ENCODE data around the gene RBM45.
"Not testable (repeated sequence)": the region's sequence is repeated elsewhere in the genome, so short reads cannot be mapped to it uniquely, and the experiment has no call there.

RBM45 gene

GRCh38 chr2:178143481-178143880 lies 31.2 kb downstream of the RBM45 start:
- no peak for DNase-seq (ENCODE audit: low read depth)
- no peak for TF ChIP-seq CTCF (IDR thresholded peaks at IDR 0.05; ENCODE audit: low read depth, low read length, missing control alignments)
- H3K4me3 ChIP-seq (ENCODE audit: low read depth, low read length) = no peak overlapping the region

GRCh38 chr2:178152033-178152432 lies 39.8 kb downstream of the RBM45 start:
- DNase-seq (ENCODE audit: low read depth) = no peak
- no peak overlapping the region for H3K4me3 ChIP-seq (ENCODE audit: low read depth, low read length)
- TF ChIP-seq CTCF (IDR thresholded peaks at IDR 0.05; ENCODE audit: low read depth, low read length, missing control alignments) = no peak

GRCh38 chr2:178152542-178152941 lies 40.3 kb downstream of the RBM45 start:
- no peak for DNase-seq (ENCODE audit: low read depth)
- TF ChIP-seq CTCF (IDR thresholded peaks at IDR 0.05; ENCODE audit: low read depth, low read length, missing control alignments) = no peak
- no peak overlapping the region for H3K4me3 ChIP-seq (ENCODE audit: low read depth, low read length)

- no peak overlapping the region for H3K4me3 ChIP-seq (ENCODE audit: low read depth, low read length)
- no peak for TF ChIP-seq CTCF (IDR thresholded peaks at IDR 0.05; ENCODE audit: low read depth, low read length, missing control alignments)
- no peak for DNase-seq (ENCODE audit: low read depth)
Measured at GRCh38 chr2:178152977-178153376, 40.7 kb downstream of the RBM45 start.

GRCh38 chr2:178153878-178154277 lies 41.6 kb downstream of the RBM45 start:
- H3K4me3 ChIP-seq (ENCODE audit: low read depth, low read length); DNase-seq (ENCODE audit: low read depth): not testable (repeated sequence)

GRCh38 chr2:178155524-178155923 lies 43.3 kb downstream of the RBM45 start:
- no peak for DNase-seq (ENCODE audit: low read depth)
- no peak for TF ChIP-seq CTCF (IDR thresholded peaks at IDR 0.05; ENCODE audit: low read depth, low read length, missing control alignments)
- no peak overlapping the region for H3K4me3 ChIP-seq (ENCODE audit: low read depth, low read length)

- no peak overlapping the region for H3K4me3 ChIP-seq (ENCODE audit: low read depth, low read length)
- no peak for DNase-seq (ENCODE audit: low read depth)
- no peak for TF ChIP-seq CTCF (IDR thresholded peaks at IDR 0.05; ENCODE audit: low read depth, low read length, missing control alignments)
Measured at GRCh38 chr2:178157574-178157973, 45.3 kb downstream of the RBM45 start.

- no peak for DNase-seq (ENCODE audit: low read depth)
- TF ChIP-seq CTCF (IDR thresholded peaks at IDR 0.05; ENCODE audit: low read depth, low read length, missing control alignments) = no peak
- H3K4me3 ChIP-seq (ENCODE audit: low read depth, low read length) = no peak overlapping the region
Measured at GRCh38 chr2:178159966-178160365, 47.7 kb downstream of the RBM45 start.

Measured in GM12864 (cell line).